HUES64 (cell line): ENCODE data around the gene C17orf107.
A peak's percentile ranks its signal among the peaks of the same experiment; 100 is the strongest.
"Not testable (repeated sequence)": the region's sequence is repeated elsewhere in the genome, so short reads cannot be mapped to it uniquely, and the experiment has no call there.

Source experiments
- H3K27ac ChIP-seq: 2 replicates; pipeline ENCODE4 v1.7.0; 2013; ENCODE audit warnings: low read depth, low read length, inconsistent platforms
- H3K27me3 ChIP-seq: 2 replicates; pipeline ENCODE4 v1.6.1; 2013; ENCODE audit warnings: mild to moderate bottlenecking, low read length; ENCODE audit not compliant: insufficient read depth
- H3K36me3 ChIP-seq: 2 replicates; pipeline ENCODE4 v1.6.1; 2013; ENCODE audit warnings: mild to moderate bottlenecking, low read length; ENCODE audit not compliant: insufficient read depth
- H3K4me1 ChIP-seq: 2 replicates; pipeline ENCODE4 v1.6.1; 2013; ENCODE audit warnings: mild to moderate bottlenecking, low read length, moderate library complexity; ENCODE audit not compliant: insufficient read depth
- H3K4me3 ChIP-seq: 2 replicates; pipeline ENCODE4 v1.5.1; 2013; ENCODE audit warnings: mild to moderate bottlenecking, low read length, moderate library complexity
- H3K9ac ChIP-seq: 2 replicates; pipeline ENCODE4 v1.6.1; 2013; ENCODE audit warnings: mild to moderate bottlenecking, low read depth, low read length
- H3K9me3 ChIP-seq: 2 replicates; pipeline ENCODE4 v1.6.1; 2013; ENCODE audit warnings: low read depth, low read length; ENCODE audit not compliant: insufficient read depth
- WGBS: fragments of 150-250, 120-280 bp; methylation state at CpG from one replicate; pipeline ENCODE4 v1.1.7; 2013; ENCODE audit warnings: missing lambda C conversion rate; 5-methylcytosine and 5-hydroxymethylcytosine counted together

C17orf107 gene

DNA sequence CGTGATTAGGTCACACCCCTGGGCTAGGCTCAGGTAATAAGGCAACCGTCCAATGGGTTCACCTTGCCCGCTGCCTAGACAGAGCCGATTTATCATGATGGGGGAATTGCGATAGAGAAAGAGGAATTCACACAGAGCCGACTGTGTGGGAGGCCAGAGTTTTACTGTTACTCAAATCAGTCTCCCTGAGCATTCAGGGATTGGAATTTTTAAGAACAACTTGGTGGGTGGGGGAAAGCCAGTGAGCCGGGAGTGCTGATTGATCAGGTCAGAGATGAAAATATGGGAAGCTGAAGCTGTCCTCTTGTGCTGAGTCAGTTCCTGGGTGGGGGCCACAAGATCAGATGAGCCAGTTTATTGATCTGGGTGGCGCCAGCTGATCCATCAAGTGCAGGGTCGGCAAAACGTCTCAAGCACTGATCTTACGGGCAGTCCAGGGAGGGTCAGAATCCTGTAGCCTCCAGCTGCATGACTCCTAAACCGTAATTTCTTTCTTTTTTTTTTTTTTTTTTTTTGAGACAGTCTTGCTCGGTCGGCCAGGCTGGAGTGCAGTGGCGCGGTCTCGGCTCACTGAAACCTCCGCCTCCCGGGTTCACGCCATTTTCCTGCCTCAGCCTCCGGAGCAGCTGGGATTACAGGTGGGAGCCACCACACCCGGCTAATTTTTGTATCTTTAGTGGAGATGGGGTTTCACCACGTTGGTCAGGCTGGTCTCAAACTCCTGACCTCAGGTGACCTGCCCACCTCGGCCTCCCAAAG is 27.4 kb downstream of the C17orf107 start:
- H3K9me3 ChIP-seq, H3K36me3 ChIP-seq, H3K9ac ChIP-seq, H3K4me3 ChIP-seq, H3K27me3 ChIP-seq, H3K4me1 ChIP-seq, H3K27ac ChIP-seq: not testable (repeated sequence)
- WGBS = 95% methylated on average over 24 of the region's 24 CpGs

DNA sequence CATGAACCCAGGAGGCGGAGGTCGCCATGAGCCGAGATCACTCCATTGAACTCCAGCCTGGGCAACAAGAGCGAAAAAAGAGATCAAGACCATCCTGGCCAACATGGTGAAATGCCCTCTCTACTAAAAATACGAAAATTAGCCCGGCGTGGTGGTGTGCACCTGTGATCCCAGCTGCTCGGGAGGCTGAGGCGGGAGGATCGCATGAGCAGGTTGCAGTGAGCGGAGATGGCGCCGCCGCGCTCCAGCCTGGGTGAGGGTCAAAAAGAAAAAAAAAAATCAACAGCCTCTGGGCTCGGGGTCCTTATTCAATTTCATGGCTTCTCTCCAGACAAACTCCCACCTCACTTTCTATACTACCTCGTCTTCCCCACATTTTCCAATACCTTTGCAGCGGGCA is 29.5 kb downstream of the C17orf107 start:
- Histone ChIP-seq H3K9me3 (no peaks in the 10 kb centered on the region), H3K4me3 (no peak overlapping the region), H3K27ac (no peak overlapping the region), H3K9ac (no peak overlapping the region), H3K27me3 (no peaks in the 10 kb centered on the region), H3K4me1 (no peaks in the 10 kb centered on the region), H3K36me3 (no peaks in the 10 kb centered on the region)
- 97% methylated on average over 18 of the region's 18 CpGs for WGBS

DNA sequence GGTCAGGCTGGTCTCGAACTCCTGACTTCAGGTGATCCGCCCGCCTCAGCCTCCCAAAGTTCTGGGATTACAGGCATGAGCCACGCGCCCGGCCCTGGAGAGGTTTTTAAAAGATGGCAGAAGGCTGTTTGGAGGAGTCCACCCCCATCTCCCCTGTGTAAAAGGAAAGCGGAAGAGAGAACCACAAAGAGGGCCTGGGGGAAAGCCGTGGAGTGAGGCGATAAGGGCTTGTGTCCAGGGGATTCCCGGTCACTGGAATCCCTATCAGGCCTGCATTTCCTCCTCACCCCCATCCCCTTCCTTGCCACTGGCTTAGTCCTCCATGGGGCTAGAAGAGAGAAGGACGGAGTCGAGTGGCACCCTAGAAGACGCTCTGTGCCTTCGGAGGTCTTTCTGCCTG is 32.6 kb downstream of the C17orf107 start, which contains the start of gene GP1BA:
Gene GP1BA, plus strand, starts transcription at position 315 of the 400 bp plus-strand sequence. CDS start 328 bp downstream, outside the sequence.
- no peaks in the 10 kb centered on the region for H3K9me3 ChIP-seq
- H3K27me3 ChIP-seq = no peaks in the 10 kb centered on the region
- peaks cover 5% of the 10 kb centered on the region for H3K36me3 ChIP-seq
- H3K4me1 ChIP-seq = no peaks in the 10 kb centered on the region
- WGBS = 93% methylated on average over 14 of the region's 14 CpGs
- H3K9ac ChIP-seq = no peak within 1 kb of the TSS
- H3K4me3 ChIP-seq = no peak within 1 kb of the TSS
- H3K27ac ChIP-seq = no peak within 1 kb of the TSS

DNA sequence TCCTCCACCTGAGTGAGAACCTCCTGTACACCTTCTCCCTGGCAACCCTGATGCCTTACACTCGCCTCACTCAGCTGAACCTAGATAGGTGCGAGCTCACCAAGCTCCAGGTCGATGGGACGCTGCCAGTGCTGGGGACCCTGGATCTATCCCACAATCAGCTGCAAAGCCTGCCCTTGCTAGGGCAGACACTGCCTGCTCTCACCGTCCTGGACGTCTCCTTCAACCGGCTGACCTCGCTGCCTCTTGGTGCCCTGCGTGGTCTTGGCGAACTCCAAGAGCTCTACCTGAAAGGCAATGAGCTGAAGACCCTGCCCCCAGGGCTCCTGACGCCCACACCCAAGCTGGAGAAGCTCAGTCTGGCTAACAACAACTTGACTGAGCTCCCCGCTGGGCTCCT is 33.4 kb downstream of the C17orf107 start:
- Histone ChIP-seq H3K4me1 (no peaks in the 10 kb centered on the region), H3K4me3 (no peak overlapping the region), H3K9ac (no peak overlapping the region), H3K27me3 (no peaks in the 10 kb centered on the region), H3K9me3 (no peaks in the 10 kb centered on the region), H3K36me3 (peaks cover 13% of the 10 kb centered on the region), H3K27ac (no peak overlapping the region)
- 90% methylated on average over 12 of the region's 12 CpGs for WGBS

DNA sequence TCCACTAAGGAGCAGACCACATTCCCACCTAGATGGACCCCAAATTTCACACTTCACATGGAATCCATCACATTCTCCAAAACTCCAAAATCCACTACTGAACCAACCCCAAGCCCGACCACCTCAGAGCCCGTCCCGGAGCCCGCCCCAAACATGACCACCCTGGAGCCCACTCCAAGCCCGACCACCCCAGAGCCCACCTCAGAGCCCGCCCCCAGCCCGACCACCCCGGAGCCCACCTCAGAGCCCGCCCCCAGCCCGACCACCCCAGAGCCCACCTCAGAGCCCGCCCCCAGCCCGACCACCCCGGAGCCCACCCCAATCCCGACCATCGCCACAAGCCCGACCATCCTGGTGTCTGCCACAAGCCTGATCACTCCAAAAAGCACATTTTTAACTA is 34.3 kb downstream of the C17orf107 start:
- no peak overlapping the region for H3K4me3 ChIP-seq
- H3K4me1 ChIP-seq = peaks cover 3% of the 10 kb centered on the region; the same call in 1 of the 2 replicates
- no peaks in the 10 kb centered on the region for H3K27me3 ChIP-seq
- H3K9ac ChIP-seq = no peak overlapping the region
- no peak overlapping the region for H3K27ac ChIP-seq
- WGBS = 92% methylated on average over 16 of the region's 16 CpGs
- H3K9me3 ChIP-seq = no peaks in the 10 kb centered on the region
- H3K36me3 ChIP-seq = peaks cover 21% of the 10 kb centered on the region

DNA sequence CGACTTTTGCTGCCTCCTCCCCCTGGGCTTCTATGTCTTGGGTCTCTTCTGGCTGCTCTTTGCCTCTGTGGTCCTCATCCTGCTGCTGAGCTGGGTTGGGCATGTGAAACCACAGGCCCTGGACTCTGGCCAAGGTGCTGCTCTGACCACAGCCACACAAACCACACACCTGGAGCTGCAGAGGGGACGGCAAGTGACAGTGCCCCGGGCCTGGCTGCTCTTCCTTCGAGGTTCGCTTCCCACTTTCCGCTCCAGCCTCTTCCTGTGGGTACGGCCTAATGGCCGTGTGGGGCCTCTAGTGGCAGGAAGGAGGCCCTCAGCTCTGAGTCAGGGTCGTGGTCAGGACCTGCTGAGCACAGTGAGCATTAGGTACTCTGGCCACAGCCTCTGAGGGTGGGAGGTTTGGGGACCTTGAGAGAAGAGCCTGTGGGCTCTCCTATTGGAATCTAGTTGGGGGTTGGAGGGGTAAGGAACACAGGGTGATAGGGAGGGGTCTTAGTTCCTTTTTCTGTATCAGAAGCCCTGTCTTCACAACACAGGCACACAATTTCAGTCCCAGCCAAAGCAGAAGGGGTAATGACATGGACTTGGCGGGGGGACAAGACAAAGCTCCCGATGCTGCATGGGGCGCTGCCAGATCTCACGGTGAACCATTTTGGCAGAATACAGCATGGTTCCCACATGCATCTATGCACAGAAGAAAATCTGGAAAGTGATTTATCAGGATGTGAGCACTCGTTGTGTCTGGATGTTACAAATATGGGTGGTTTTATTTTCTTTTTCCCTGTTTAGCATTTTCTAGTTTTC is 35.0 kb downstream of the C17orf107 start:
- H3K27me3 ChIP-seq = no peaks in the 10 kb centered on the region
- H3K9me3 ChIP-seq = no peaks in the 10 kb centered on the region
- H3K9ac ChIP-seq = no peak overlapping the region
- H3K4me1 ChIP-seq = peaks cover 9% of the 10 kb centered on the region; the same call in 1 of the 2 replicates
- H3K36me3 ChIP-seq = peaks cover 21% of the 10 kb centered on the region
- 0 out of 2 replicates have a peak overlapping the region, but pooled peaks have one; percentile 6 for H3K27ac ChIP-seq
- 67% methylated on average over 14 of the region's 14 CpGs for WGBS
- no peak overlapping the region for H3K4me3 ChIP-seq

DNA sequence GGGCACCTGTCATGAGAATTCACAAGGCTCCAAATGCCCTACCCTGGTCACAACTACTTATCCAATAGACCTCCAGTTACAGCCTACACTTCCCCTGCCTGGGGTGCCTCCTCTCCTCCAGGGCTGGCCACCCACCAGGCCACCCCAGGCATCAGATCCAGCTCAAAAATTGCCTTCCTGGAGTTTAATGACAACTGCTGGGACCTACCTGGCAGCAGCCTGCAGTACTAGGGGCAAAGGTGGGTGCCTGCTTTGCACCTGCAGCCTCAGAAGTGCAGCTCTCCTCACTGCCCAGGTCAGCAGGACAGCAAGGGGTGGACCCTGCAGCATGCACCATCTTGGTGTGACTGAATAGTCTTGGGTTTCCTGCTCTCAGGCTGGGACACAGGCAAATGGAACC is 36.3 kb downstream of the C17orf107 start:
- H3K9ac ChIP-seq = no peak overlapping the region
- H3K27ac ChIP-seq = no peak overlapping the region
- H3K4me1 ChIP-seq = peaks cover 9% of the 10 kb centered on the region; the same call in 1 of the 2 replicates
- no peaks in the 10 kb centered on the region for H3K9me3 ChIP-seq
- no peaks in the 10 kb centered on the region for H3K27me3 ChIP-seq
- peaks cover 21% of the 10 kb centered on the region for H3K36me3 ChIP-seq
- no peak overlapping the region for H3K4me3 ChIP-seq

DNA sequence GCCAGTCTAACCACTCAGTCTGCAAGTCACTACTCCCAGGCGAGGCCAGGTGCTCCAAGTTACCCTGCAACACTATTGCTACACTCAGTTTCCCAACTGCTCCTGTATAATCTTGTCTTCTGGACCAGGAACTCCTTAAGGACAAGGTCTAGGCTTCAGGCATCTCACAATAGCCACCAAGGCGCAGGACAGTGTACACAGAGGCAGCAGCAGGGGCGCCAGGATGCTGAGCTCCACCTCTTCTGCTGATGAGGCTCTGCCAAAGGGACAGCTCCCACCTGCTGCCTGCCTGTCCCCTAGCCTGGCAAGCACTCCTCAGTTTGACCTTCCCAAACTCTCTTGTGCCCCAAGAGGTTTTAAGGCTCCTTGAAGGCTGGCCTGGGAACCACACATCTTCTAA is 37.1 kb downstream of the C17orf107 start:
- Histone ChIP-seq H3K9ac (no peak overlapping the region), H3K27ac (no peak overlapping the region), H3K9me3 (no peaks in the 10 kb centered on the region), H3K36me3 (peaks cover 21% of the 10 kb centered on the region), H3K27me3 (no peaks in the 10 kb centered on the region), H3K4me1 (peaks cover 13% of the 10 kb centered on the region; the same call in 1 of the 2 replicates), H3K4me3 (no peak overlapping the region)
- WGBS = 93% methylated on average over 3 of the region's 3 CpGs

DNA sequence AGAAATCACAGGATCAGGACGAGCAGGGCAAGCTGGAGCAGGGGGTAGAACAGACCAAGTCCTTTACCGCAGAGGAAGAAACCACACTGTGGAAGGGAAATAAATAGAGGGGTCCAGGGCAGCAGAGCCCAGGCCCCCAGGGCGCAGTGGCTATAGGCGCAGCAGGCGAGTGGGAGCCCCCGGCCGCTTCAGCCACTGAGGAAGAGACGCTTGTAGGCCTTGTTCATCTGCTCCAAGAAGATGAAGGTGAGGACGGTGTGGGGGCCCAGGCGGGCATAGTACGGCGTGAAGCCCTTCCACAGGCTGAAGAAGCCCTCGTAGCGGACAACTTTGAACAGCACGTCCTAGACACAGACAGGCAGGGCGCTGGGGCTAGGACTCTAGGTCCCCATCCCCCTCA is 38.2 kb downstream of the C17orf107 start:
- H3K36me3 ChIP-seq = peaks cover 29% of the 10 kb centered on the region
- H3K27me3 ChIP-seq = no peaks in the 10 kb centered on the region
- H3K4me1 ChIP-seq = peaks cover 13% of the 10 kb centered on the region; the same call in 1 of the 2 replicates
- no peak overlapping the region for H3K9ac ChIP-seq
- H3K4me3 ChIP-seq = no peak overlapping the region
- H3K27ac ChIP-seq = no peak overlapping the region
- WGBS = 95% methylated on average over 16 of the region's 16 CpGs
- no peaks in the 10 kb centered on the region for H3K9me3 ChIP-seq

DNA sequence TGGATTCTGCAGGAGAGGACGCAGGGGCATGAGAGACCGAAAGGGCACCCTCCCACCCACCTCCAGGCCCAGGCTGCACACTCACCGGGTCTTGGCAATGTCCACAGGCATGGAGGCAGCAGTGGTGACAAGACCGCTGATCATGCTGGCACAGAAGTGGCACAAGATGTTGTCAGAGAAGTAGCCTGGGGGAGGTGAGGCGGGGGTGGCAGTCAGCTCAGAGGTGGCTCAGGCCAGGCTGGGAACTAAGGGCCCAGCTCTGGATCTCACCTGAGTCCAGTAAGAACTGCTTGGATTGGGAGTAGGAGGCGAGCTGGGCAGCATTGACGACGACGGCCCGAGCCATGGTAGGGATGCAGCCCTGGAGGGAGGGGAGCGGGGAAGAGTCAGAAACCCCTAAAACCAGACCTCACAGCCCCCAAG is 38.7 kb downstream of the C17orf107 start:
- Histone ChIP-seq H3K9ac (peak overlapping the region; percentile 89), H3K27me3 (no peaks in the 10 kb centered on the region), H3K9me3 (no peaks in the 10 kb centered on the region), H3K27ac (no peak overlapping the region), H3K4me1 (peaks cover 13% of the 10 kb centered on the region; the same call in 1 of the 2 replicates), H3K36me3 (peaks cover 34% of the 10 kb centered on the region), H3K4me3 (no peak overlapping the region)
- WGBS = 92% methylated on average over 11 of the region's 11 CpGs
